T-helper 17 cell (primary cell): ENCODE results near the gene ERV3-1. TPM values are rescaled to one million over a fixed set of nuclear protein-coding genes. Genes with fewer than 3 reads are reported as not detected.
"Not testable (repeated sequence)": the region's sequence is repeated elsewhere in the genome, so short reads cannot be mapped to it uniquely, and the experiment has no call there.

Source experiments
- ATAC-seq: fragments of 150-1000 bp; cut with Tn5 transposase; 2 replicates; pipeline ENCODE4 v1.10.0; 2021; ENCODE audit warnings: mild to moderate bottlenecking, moderate library complexity
- DNase-seq, 3 donors: peaks; one replicate each; pipeline versions ENCODE4 v3.0.0 to v3.0.0-alpha.2; 2020 to 2021
- H3K9me3 ChIP-seq: one replicate; pipeline ENCODE4 v1.7.0; 2013; ENCODE audit warnings: low read length, mild to moderate bottlenecking; ENCODE audit not compliant: control insufficient read depth, poor library complexity, severe bottlenecking
- H3K27ac Mint-ChIP-seq: one replicate; pipeline ENCODE4 v1.8.0; 2022; ENCODE audit warnings: mild to moderate bottlenecking, moderate library complexity, mixed read lengths
- H3K27me3 Mint-ChIP-seq: one replicate; pipeline ENCODE4 v1.8.0; 2022; ENCODE audit warnings: mixed read lengths
- H3K36me3 Mint-ChIP-seq: one replicate; pipeline ENCODE4 v1.8.0; 2022; ENCODE audit warnings: low read depth, mixed read lengths
- H3K4me1 Mint-ChIP-seq: one replicate; pipeline ENCODE4 v1.8.0; 2022; ENCODE audit warnings: mild to moderate bottlenecking, mixed read lengths
- H3K4me3 Mint-ChIP-seq: one replicate; pipeline ENCODE4 v1.8.0; 2022; ENCODE audit warnings: mild to moderate bottlenecking, moderate library complexity, mixed read lengths
- total RNA-seq, 4 donors: library from RNA in 2 of 4; stranded (reverse) in 2 of 4; gene quantifications; one replicate each; pipeline ENCODE4 v1.2.3 and lab custom pipeline; 2022 to 2026

The ERV3-1 gene
- total RNA-seq, 2 donors from 2014 or later, result 15.2 to 21.8 TPM

- DNase-seq (no peak), ATAC-seq (no peak)
- peaks cover 4% of the 10 kb centered on the region for H3K4me1 Mint-ChIP-seq
- no peak overlapping the region for H3K4me3 Mint-ChIP-seq
- no peak overlapping the region for H3K27ac Mint-ChIP-seq
- H3K9me3 ChIP-seq, result no peaks in the 10 kb centered on the region
- H3K27me3 Mint-ChIP-seq, result peaks cover 58% of the 10 kb centered on the region
- no peaks in the 10 kb centered on the region for H3K36me3 Mint-ChIP-seq
Measured at GRCh38 chr7:64945503-64946175, 60.8 kb downstream of the ERV3-1 start.

DNA sequence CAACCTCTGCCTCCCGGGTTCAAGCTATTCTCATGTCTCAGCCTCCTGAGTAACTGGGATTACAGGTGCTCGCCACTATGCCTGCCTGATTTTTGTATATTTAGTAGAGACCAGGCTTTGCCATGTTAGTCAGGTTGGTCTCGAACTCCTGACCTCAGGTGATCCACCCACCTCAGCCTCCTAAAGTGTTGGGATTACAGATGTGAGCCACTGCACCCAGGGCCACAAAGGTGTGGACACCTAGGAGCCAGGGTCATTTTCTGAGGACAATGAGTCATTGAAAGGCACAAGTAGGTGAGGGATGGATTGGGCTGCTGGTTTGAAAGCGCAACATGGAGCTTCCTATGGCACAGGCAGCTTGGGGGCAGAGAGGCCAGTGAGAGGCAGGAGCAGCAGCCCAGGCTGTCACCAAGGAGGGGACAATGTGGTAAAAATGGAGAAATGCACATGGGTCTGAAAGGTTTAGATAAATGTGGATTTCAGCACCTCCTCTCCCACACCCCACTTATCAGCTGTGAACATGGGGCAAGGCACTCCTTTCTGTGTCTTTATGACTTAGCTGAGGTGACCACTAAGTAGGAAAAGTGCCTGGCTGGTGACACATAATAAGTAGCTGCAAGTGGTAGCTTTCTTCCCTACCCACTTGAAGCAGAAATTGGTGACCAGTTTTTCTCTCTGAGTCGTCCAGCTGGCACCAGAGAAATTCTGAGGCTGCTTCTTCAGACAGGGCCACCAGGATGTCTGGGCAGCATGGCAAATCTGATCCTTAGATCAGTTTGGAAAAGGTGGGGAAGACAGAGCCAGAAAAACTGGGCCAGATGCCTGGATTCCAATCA lies 61.6 kb downstream of the ERV3-1 start:
- not testable (repeated sequence) for H3K36me3 Mint-ChIP-seq, H3K4me3 Mint-ChIP-seq, H3K27ac Mint-ChIP-seq, DNase-seq, H3K4me1 Mint-ChIP-seq, H3K9me3 ChIP-seq, ATAC-seq
- H3K27me3 Mint-ChIP-seq, result peaks cover 52% of the 10 kb centered on the region

Other genes with a start within 250 kb of the ERV3-1 start
- gene ZNF138, start 212.3 kb downstream of the ERV3-1 start, total RNA-seq, result 1 to 10 TPM; 7.4 to 7.6 TPM
- gene ZNF273, start 103.4 kb downstream of the ERV3-1 start, total RNA-seq, result 1 to 10 TPM; 5.9 to 6.7 TPM
- 1 to 10 TPM; 1.4 to 4.4 TPM for gene ZNF117, start 15.7 kb downstream of the ERV3-1 start, total RNA-seq